ENCODE results near the gene LYPD6B. TPM values are rescaled to one million over a fixed set of nuclear protein-coding genes. Genes with fewer than 3 reads are reported as not detected.
A peak's percentile ranks its signal among the peaks of the same experiment; 100 is the strongest.

The LYPD6B gene
- total RNA-seq, 1 experiment from 2014 or later = 2.0 TPM

DNA sequence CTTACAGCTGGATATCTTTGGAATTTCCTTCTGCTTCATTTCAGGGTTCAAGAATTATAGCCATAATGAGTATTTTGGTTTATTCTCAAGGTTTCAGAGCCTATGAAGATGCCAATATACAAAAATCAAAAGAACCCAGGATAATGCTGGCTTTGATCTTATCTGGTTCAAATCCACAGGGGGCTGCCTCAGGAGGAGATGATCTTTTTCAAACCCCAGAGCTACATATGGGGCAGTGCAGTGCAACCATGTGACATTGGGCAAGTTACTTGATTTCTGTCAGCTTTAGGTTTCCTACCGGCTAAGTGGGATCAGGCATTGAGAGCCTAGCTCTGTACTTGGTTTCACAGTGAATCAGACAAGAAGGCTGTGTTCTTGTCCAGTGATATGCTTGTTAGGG, 23.0 kb upstream of the LYPD6B start:
- Histone ChIP-seq H3K79me1 (ENCODE audit: insufficient read depth, low read depth, low read length, poor library complexity, severe bottlenecking) (no peaks in the 10 kb centered on the region), H3K56ac (ENCODE audit: insufficient read length, low read depth, low read length) (no peak overlapping the region), H3K9me3 (ENCODE audit: control insufficient read depth, low read depth, low read length) (no peaks in the 10 kb centered on the region), H2BK5ac (ENCODE audit: insufficient read length, low read length) (no peak overlapping the region), H3K23ac (ENCODE audit: insufficient read length, low read depth, low read length) (no peak overlapping the region), H3K4me1 (ENCODE audit: insufficient read depth, low read length) (no peaks in the 10 kb centered on the region), H2AFZ (ENCODE audit: low read length) (no peak overlapping the region), H3K18ac (ENCODE audit: insufficient read length, low read depth, low read length) (no peak overlapping the region), H4K20me1 (ENCODE audit: control insufficient read depth, insufficient read depth, insufficient read length) (no peaks in the 10 kb centered on the region), H3K27me3 (ENCODE audit: insufficient read depth, low read length) (no peaks in the 10 kb centered on the region), H2BK12ac (ENCODE audit: insufficient read length, low read depth, low read length) (no peak overlapping the region), H3K23me2 (ENCODE audit: insufficient read length, low read depth, low read length, poor library complexity, severe bottlenecking) (no peaks in the 10 kb centered on the region), H3K27ac (ENCODE audit: insufficient read length, low read depth, low read length) (no peak overlapping the region), H2BK15ac (ENCODE audit: low read depth, low read length) (no peak overlapping the region), H3K9ac (ENCODE audit: extremely low read depth, insufficient read length, low read length) (no peak overlapping the region), H4K8ac (replicated peaks; ENCODE audit: insufficient read length, low read depth, low read length) (no peak overlapping the region), H3T11ph (ENCODE audit: low read length) (no peak overlapping the region), H3K4me2 (ENCODE audit: insufficient read depth, insufficient read length, low read length) (no peak overlapping the region), H3K14ac (ENCODE audit: insufficient read depth, low read length) (no peak overlapping the region), H2BK20ac (ENCODE audit: low read depth, low read length, poor library complexity, severe bottlenecking) (no peak overlapping the region), H3K79me2 (ENCODE audit: insufficient read depth, low read length) (no peaks in the 10 kb centered on the region), H2BK120ac (ENCODE audit: low read depth, low read length, poor library complexity, severe bottlenecking) (no peak overlapping the region), H3K4ac (ENCODE audit: low read depth, low read length) (no peak overlapping the region), H4K5ac (ENCODE audit: insufficient read length, low read depth, low read length) (no peak overlapping the region), H2AK5ac (ENCODE audit: insufficient read length, low read length) (no peak overlapping the region), H4K91ac (ENCODE audit: insufficient read length, low read depth, low read length) (no peak overlapping the region)
- H3K27me3 Mint-ChIP-seq (ENCODE audit: low read depth) = peaks cover 1% of the 10 kb centered on the region; the same call in 1 of the 2 replicates
- no peaks in the 10 kb centered on the region for H3K9me3 Mint-ChIP-seq
- TF ChIP-seq, protein P1, sequence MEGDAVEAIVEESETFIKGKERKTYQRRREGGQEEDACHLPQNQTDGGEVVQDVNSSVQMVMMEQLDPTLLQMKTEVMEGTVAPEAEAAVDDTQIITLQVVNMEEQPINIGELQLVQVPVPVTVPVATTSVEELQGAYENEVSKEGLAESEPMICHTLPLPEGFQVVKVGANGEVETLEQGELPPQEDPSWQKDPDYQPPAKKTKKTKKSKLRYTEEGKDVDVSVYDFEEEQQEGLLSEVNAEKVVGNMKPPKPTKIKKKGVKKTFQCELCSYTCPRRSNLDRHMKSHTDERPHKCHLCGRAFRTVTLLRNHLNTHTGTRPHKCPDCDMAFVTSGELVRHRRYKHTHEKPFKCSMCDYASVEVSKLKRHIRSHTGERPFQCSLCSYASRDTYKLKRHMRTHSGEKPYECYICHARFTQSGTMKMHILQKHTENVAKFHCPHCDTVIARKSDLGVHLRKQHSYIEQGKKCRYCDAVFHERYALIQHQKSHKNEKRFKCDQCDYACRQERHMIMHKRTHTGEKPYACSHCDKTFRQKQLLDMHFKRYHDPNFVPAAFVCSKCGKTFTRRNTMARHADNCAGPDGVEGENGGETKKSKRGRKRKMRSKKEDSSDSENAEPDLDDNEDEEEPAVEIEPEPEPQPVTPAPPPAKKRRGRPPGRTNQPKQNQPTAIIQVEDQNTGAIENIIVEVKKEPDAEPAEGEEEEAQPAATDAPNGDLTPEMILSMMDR (conservative IDR thresholded peaks at IDR 0.05) = no peak
- peaks cover 15 to 17% of the 10 kb centered on the region in 2 experiments; a peak in 3 of 4 replicates for H3K4me1 Mint-ChIP-seq
- no peak for DNase-seq
- H3K4me3 Mint-ChIP-seq = no peak overlapping the region
- H3K36me3 Mint-ChIP-seq (ENCODE audit: insufficient read depth in 1 of 3, low read depth in 3 of 3) = peaks cover 29 to 52% (median 46%) of the 10 kb centered on the region in 3 experiments
- peak overlapping the region in 2 of 3 experiments; percentile 29 to 76; a peak in 2 of 7 replicates for H3K27ac Mint-ChIP-seq
- no CpG with 5 or more reads among the region's 1 CpG for WGBS (ENCODE audit: extremely low coverage, insufficient read length, low lambda C conversion rate)

Measured in H9 (cell line).